Activated naive CD8-positive, alpha-beta T cell treated with anti-CD3 and anti-CD28 coated beads, Interleukin-2, amount 50 U/mL, for 24 hours (primary cell): Measurements from ENCODE around the gene ANKRD29.
"Not testable (repeated sequence)": the region's sequence is repeated elsewhere in the genome, so short reads cannot be mapped to it uniquely, and the experiment has no call there.

ENCODE experiments used
- ATAC-seq: fragments of 150-1000 bp; cut with Tn5 transposase; one replicate; pipeline ENCODE4 v1.10.0; 2021
- DNase-seq: peaks from one replicate; pipeline ENCODE4 v3.0.0; 2021
- H3K27ac Mint-ChIP-seq: one replicate; pipeline ENCODE4 v1.8.0; 2021; ENCODE audit warnings: mild to moderate bottlenecking, mixed read lengths
- H3K27me3 Mint-ChIP-seq: one replicate; pipeline ENCODE4 v1.8.0; 2021; ENCODE audit warnings: mixed read lengths
- H3K36me3 Mint-ChIP-seq: one replicate; pipeline ENCODE4 v1.8.0; 2021; ENCODE audit warnings: low read depth, mixed read lengths
- H3K4me1 Mint-ChIP-seq: one replicate; pipeline ENCODE4 v1.8.0; 2021; ENCODE audit warnings: mixed read lengths
- H3K4me3 Mint-ChIP-seq: one replicate; pipeline ENCODE4 v1.8.0; 2021; ENCODE audit warnings: mild to moderate bottlenecking, moderate library complexity, mixed read lengths
- H3K9me3 Mint-ChIP-seq: one replicate; pipeline ENCODE4 v1.8.0; 2021; ENCODE audit warnings: mixed read lengths

ANKRD29 gene

GRCh38 chr18:23568281-23569138 lies 94.2 kb downstream of the ANKRD29 start:
- ATAC-seq (no peak), DNase-seq (no peak)
- H3K27me3 Mint-ChIP-seq = no peaks in the 10 kb centered on the region
- H3K4me3 Mint-ChIP-seq = no peak overlapping the region
- H3K9me3 Mint-ChIP-seq = no peaks in the 10 kb centered on the region
- H3K27ac Mint-ChIP-seq = no peak overlapping the region
- peaks cover 25% of the 10 kb centered on the region for H3K4me1 Mint-ChIP-seq
- peaks cover 58% of the 10 kb centered on the region for H3K36me3 Mint-ChIP-seq

- H3K27me3 Mint-ChIP-seq = no peaks in the 10 kb centered on the region
- peaks cover 25% of the 10 kb centered on the region for H3K4me1 Mint-ChIP-seq
- H3K4me3 Mint-ChIP-seq = no peak overlapping the region
- ATAC-seq = no peak
- H3K9me3 Mint-ChIP-seq = no peaks in the 10 kb centered on the region
- DNase-seq = no peak
- peaks cover 61% of the 10 kb centered on the region for H3K36me3 Mint-ChIP-seq
- H3K27ac Mint-ChIP-seq = no peak overlapping the region
Observed at GRCh38 chr18:23567671-23568070, 95.0 kb downstream of the ANKRD29 start.

GRCh38 chr18:23565916-23566547 lies 96.7 kb downstream of the ANKRD29 start:
- no peaks in the 10 kb centered on the region for H3K9me3 Mint-ChIP-seq
- no peaks in the 10 kb centered on the region for H3K27me3 Mint-ChIP-seq
- no peak overlapping the region for H3K27ac Mint-ChIP-seq
- H3K36me3 Mint-ChIP-seq = peaks cover 64% of the 10 kb centered on the region
- H3K4me1 Mint-ChIP-seq = peaks cover 20% of the 10 kb centered on the region
- H3K4me3 Mint-ChIP-seq = no peak overlapping the region
- ATAC-seq (no peak), DNase-seq (no peak)

GRCh38 chr18:23563377-23564043 lies 99.2 kb downstream of the ANKRD29 start:
- H3K9me3 Mint-ChIP-seq = no peaks in the 10 kb centered on the region
- peak; percentile 94 for ATAC-seq
- no peak overlapping the region for H3K4me3 Mint-ChIP-seq
- DNase-seq = no peak
- H3K36me3 Mint-ChIP-seq = peaks cover 57% of the 10 kb centered on the region
- peak overlapping the region; percentile 29 for H3K27ac Mint-ChIP-seq
- no peaks in the 10 kb centered on the region for H3K27me3 Mint-ChIP-seq
- H3K4me1 Mint-ChIP-seq = peaks cover 17% of the 10 kb centered on the region

GRCh38 chr18:23560186-23560585 lies 102.5 kb downstream of the ANKRD29 start:
- Mint-ChIP-seq H3K4me1 (peaks cover 17% of the 10 kb centered on the region), H3K36me3 (peaks cover 46% of the 10 kb centered on the region), H3K9me3 (no peaks in the 10 kb centered on the region), H3K4me3 (no peak overlapping the region), H3K27ac (no peak overlapping the region), H3K27me3 (no peaks in the 10 kb centered on the region)
- ATAC-seq = no peak
- no peak for DNase-seq

GRCh38 chr18:23557511-23557910 lies 105.2 kb downstream of the ANKRD29 start:
- H3K4me1 Mint-ChIP-seq, H3K4me3 Mint-ChIP-seq, DNase-seq, ATAC-seq, H3K27ac Mint-ChIP-seq, H3K9me3 Mint-ChIP-seq, H3K27me3 Mint-ChIP-seq: not testable (repeated sequence)
- H3K36me3 Mint-ChIP-seq = peaks cover 46% of the 10 kb centered on the region

GRCh38 chr18:23556145-23556780 lies 106.4 kb downstream of the ANKRD29 start:
- no peak for DNase-seq
- no peak for ATAC-seq
- Mint-ChIP-seq H3K9me3 (no peaks in the 10 kb centered on the region), H3K27ac (no peak overlapping the region), H3K36me3 (peaks cover 46% of the 10 kb centered on the region), H3K4me3 (no peak overlapping the region), H3K27me3 (no peaks in the 10 kb centered on the region), H3K4me1 (no peaks in the 10 kb centered on the region)

GRCh38 chr18:23553887-23554286 lies 108.8 kb downstream of the ANKRD29 start:
- H3K4me1 Mint-ChIP-seq = no peaks in the 10 kb centered on the region

GRCh38 chr18:23552505-23552904 lies 110.2 kb downstream of the ANKRD29 start:
- Mint-ChIP-seq H3K4me1 (no peaks in the 10 kb centered on the region), H3K9me3 (no peaks in the 10 kb centered on the region), H3K36me3 (peaks cover 51% of the 10 kb centered on the region)

More at GRCh38 chr18:23553887-23554286, 108.8 kb downstream of the ANKRD29 start:
- Mint-ChIP-seq H3K4me3 (no peak overlapping the region), H3K9me3 (no peaks in the 10 kb centered on the region), H3K27me3 (no peaks in the 10 kb centered on the region), H3K27ac (no peak overlapping the region), H3K36me3 (peaks cover 53% of the 10 kb centered on the region)
- no peak for DNase-seq
- no peak for ATAC-seq

GRCh38 chr18:23551978-23552377 lies 110.7 kb downstream of the ANKRD29 start:
- Mint-ChIP-seq H3K4me3 (no peak overlapping the region), H3K27me3 (no peaks in the 10 kb centered on the region), H3K27ac (peak overlapping the region; percentile 28), H3K9me3 (no peaks in the 10 kb centered on the region), H3K36me3 (peaks cover 52% of the 10 kb centered on the region), H3K4me1 (no peaks in the 10 kb centered on the region)
- DNase-seq (no peak), ATAC-seq (no peak)

More at GRCh38 chr18:23552505-23552904, 110.2 kb downstream of the ANKRD29 start:
- DNase-seq (no peak), ATAC-seq (no peak)
- H3K27ac Mint-ChIP-seq = no peak overlapping the region
- H3K4me3 Mint-ChIP-seq = no peak overlapping the region
- H3K27me3 Mint-ChIP-seq = no peaks in the 10 kb centered on the region

GRCh38 chr18:23550898-23551297 lies 111.8 kb downstream of the ANKRD29 start:
- no peaks in the 10 kb centered on the region for H3K9me3 Mint-ChIP-seq

More at GRCh38 chr18:23550898-23551297, 111.8 kb downstream of the ANKRD29 start:
- Mint-ChIP-seq H3K4me3 (no peak overlapping the region), H3K27ac (no peak overlapping the region), H3K4me1 (peaks cover 3% of the 10 kb centered on the region), H3K36me3 (peaks cover 56% of the 10 kb centered on the region), H3K27me3 (no peaks in the 10 kb centered on the region)
- DNase-seq (no peak), ATAC-seq (no peak)
